A549 (cell line): ENCODE measurements around the gene PRR23A. TPM values are rescaled to one million over a fixed set of nuclear protein-coding genes. Genes with fewer than 3 reads are reported as not detected.
A peak's percentile ranks its signal among the peaks of the same experiment; 100 is the strongest.

Experiments
- ATAC-seq, 2 experiments: fragments of 200-7000 bp in 1 of 2; fragments of >200 bp in 1 of 2; cut with Nextera tagmentation in 1 of 2; cut with Tn5 transposase in 1 of 2; 3 replicates each; pipeline versions ENCODE4 v1.8.0 to v1.9.1; 2018 to 2020; ENCODE audit warnings: mild to moderate bottlenecking in 1 of 2, moderate library complexity in 1 of 2
- CTCF ChIA-PET: fragments of 300-600 bp; sonication (Branson Sonifier 250); formaldehyde crosslinking; extraction: SDS; loops from one replicate; lab custom pipeline; 2021; ENCODE audit warnings: antibody characterized with exemption, inconsistent platforms; lab: Yijun Ruan, JAX
- POLR2A ChIA-PET: fragments of 350-600 bp; formaldehyde crosslinking; extraction: SDS; loops from one replicate; lab custom pipeline; 2021; ENCODE audit warnings: antibody characterized with exemption, inconsistent platforms; lab: Yijun Ruan, JAX
- DNase-seq, 2 experiments: peaks; one replicate each; pipeline versions ENCODE4 v3.0.0 to v3.0.0-alpha.2; 2011 to 2016; ENCODE audit warnings: low read depth in 1 of 2, low spot score in 1 of 2
- FAIRE-seq: peaks from 2 replicates; lab custom pipeline; 2011; peaks lifted over from hg19 to GRCh38; lab: Jason Lieb, UNC
- H3K27ac ChIP-seq, 2 experiments: fragments of >200 bp; sonication (Bioruptor Twin); formaldehyde crosslinking; 3 replicates each; pipeline ENCODE4 v1.5.1; 2016 to 2017
- H3K4me1 ChIP-seq: fragments of >200 bp; sonication (Bioruptor Twin); formaldehyde crosslinking; 3 replicates; pipeline ENCODE4 v1.6.1; 2016
- H3K4me2 ChIP-seq: fragments of >200 bp; sonication (Bioruptor Twin); formaldehyde crosslinking; 3 replicates; pipeline ENCODE4 v1.6.1; 2016
- H3K4me3 ChIP-seq: fragments of >200 bp; sonication (Bioruptor Twin); formaldehyde crosslinking; 3 replicates; pipeline ENCODE4 v1.5.1; 2016
- H3K9me3 ChIP-seq: fragments of >200 bp; sonication (Bioruptor Twin); formaldehyde crosslinking; 3 replicates; pipeline ENCODE4 v1.6.1; 2016
- CBX2 ChIP-seq: fragments of 200-600 bp; sonication (generic); IDR thresholded peaks from 2 replicates; pipeline ENCODE4 v1.6.1; 2016; ENCODE audit warnings: low read depth, mild to moderate bottlenecking, borderline replicate concordance
- CBX8 ChIP-seq: fragments of 200-600 bp; sonication (generic); IDR thresholded peaks from 2 replicates; pipeline ENCODE4 v1.6.1; 2016
- CEBPB ChIP-seq, 2 experiments: fragments of >200 bp in 1 of 2; sonication (Bioruptor Twin) in 1 of 2; formaldehyde crosslinking in 1 of 2; IDR thresholded peaks; 2 replicates each; pipeline ENCODE4 v1.6.1; 2012 to 2016
- CHD4 ChIP-seq: fragments of 200-600 bp; sonication (generic); IDR thresholded peaks from 2 replicates; pipeline ENCODE4 v1.6.1; 2016; ENCODE audit warnings: antibody characterized with exemption, mild to moderate bottlenecking, borderline replicate concordance
- E2F6 ChIP-seq: IDR thresholded peaks from 2 replicates; pipeline ENCODE4 v1.6.1; 2012; ENCODE audit warnings: low read depth, borderline replicate concordance
- EHF ChIP-seq: fragments of 250-450 bp; sonication (Bioruptor Pico); IDR thresholded peaks from 2 replicates; pipeline ENCODE4 v1.5.0; 2020; ENCODE audit warnings: mild to moderate bottlenecking
- EHMT2 ChIP-seq: fragments of 200-600 bp; sonication (generic); IDR thresholded peaks from 2 replicates; pipeline ENCODE4 v1.6.1; 2016; ENCODE audit warnings: antibody characterized with exemption, low read depth, mild to moderate bottlenecking, moderate library complexity
- FOSB ChIP-seq: fragments of 250-450 bp; sonication (Bioruptor Pico); IDR thresholded peaks from 2 replicates; pipeline ENCODE4 v1.5.0; 2020; ENCODE audit warnings: mild to moderate bottlenecking, moderate library complexity
- HDAC2 ChIP-seq: fragments of 200-600 bp; sonication (generic); IDR thresholded peaks from 2 replicates; pipeline ENCODE4 v1.6.1; 2016
- HES2 ChIP-seq: fragments of >200 bp; sonication (Bioruptor Twin); formaldehyde crosslinking; IDR thresholded peaks from 2 replicates; pipeline ENCODE4 v1.6.1; 2016
- HEYL ChIP-seq: fragments of 250-450 bp; sonication (Bioruptor Pico); IDR thresholded peaks from 2 replicates; pipeline ENCODE4 v1.8.0; 2021; ENCODE audit warnings: mild to moderate bottlenecking, moderate library complexity
- HOXA7 ChIP-seq: fragments of 250-450 bp; sonication (Bioruptor Pico); IDR thresholded peaks from 2 replicates; pipeline ENCODE4 v1.5.0; 2020; ENCODE audit warnings: mild to moderate bottlenecking, moderate library complexity
- HOXB5 ChIP-seq: fragments of 250-450 bp; sonication (Bioruptor Pico); IDR thresholded peaks from 2 replicates; pipeline ENCODE4 v1.5.0; 2020; ENCODE audit warnings: mild to moderate bottlenecking, moderate library complexity
- JUN ChIP-seq, 2 experiments: fragments of >200 bp; sonication (Bioruptor Twin); formaldehyde crosslinking; IDR thresholded peaks; 2 replicates in 1 of 2; 3 replicates in 1 of 2; pipeline ENCODE4 v1.6.1; 2016 to 2017
- KDM5A ChIP-seq: fragments of 200-600 bp; sonication (generic); IDR thresholded peaks from 2 replicates; pipeline ENCODE4 v1.6.1; 2016; ENCODE audit warnings: antibody characterized with exemption, mild to moderate bottlenecking
- POLR2AphosphoS2 ChIP-seq: conservative IDR thresholded peaks from 2 replicates; pipeline ENCODE4 v1.6.1; 2012; ENCODE audit warnings: low read length, improper control_type of control experiment, inconsistent platforms
- RAD21 ChIP-seq, 2 experiments: fragments of >200 bp in 1 of 2; sonication (Bioruptor Twin) in 1 of 2; formaldehyde crosslinking in 1 of 2; IDR thresholded peaks in 1 of 2; conservative IDR thresholded peaks in 1 of 2; 2 replicates in 1 of 2; 3 replicates in 1 of 2; pipeline ENCODE4 v1.6.1; 2012 to 2018; ENCODE audit warnings: inconsistent platforms in 1 of 2
- RARB ChIP-seq: fragments of 250-450 bp; sonication (Bioruptor Pico); IDR thresholded peaks from 2 replicates; pipeline ENCODE4 v1.8.0; 2021; ENCODE audit warnings: mild to moderate bottlenecking, moderate library complexity
- RFX5 ChIP-seq: fragments of 450-650 bp; IDR thresholded peaks from 2 replicates; pipeline ENCODE4 v1.7.1; 2014; ENCODE audit warnings: antibody characterized with exemption, mild to moderate bottlenecking, moderate library complexity
- SMC3 ChIP-seq: fragments of >200 bp; sonication (Bioruptor Twin); formaldehyde crosslinking; IDR thresholded peaks from 3 replicates; pipeline ENCODE4 v1.6.1; 2018; ENCODE audit warnings: inconsistent platforms
- SREBF2 ChIP-seq: fragments of 450-650 bp; IDR thresholded peaks from 2 replicates; pipeline ENCODE4 v1.6.1; 2014; ENCODE audit warnings: mild to moderate bottlenecking, moderate library complexity
- ZFP36 ChIP-seq: fragments of 450-650 bp; IDR thresholded peaks from 2 replicates; pipeline ENCODE4 v1.6.1; 2014; ENCODE audit warnings: borderline replicate concordance; ENCODE audit not compliant: partially characterized antibody
- WGBS: methylation state at CpG from one replicate; pipeline ENCODE4 v1.1.6; 2017; ENCODE audit errors: missing lambda C conversion rate; 5-methylcytosine and 5-hydroxymethylcytosine counted together
- polyA plus RNA-seq, 4 experiments: library from polyadenylated mRNA; depleted of rRNA in 3 of 4; stranded (reverse); fragments of >200 nt; fragmentation: RNase III in 1 of 4; extraction: RNeasy Plus Mini Kit Qiagen cat#74134 plus additional on column Dnase treatment in 1 of 4; gene quantifications; 2 replicates in 3 of 4; 3 replicates in 1 of 4; pipeline ENCODE4 v1.2.3, GENCODE V29; 2011 to 2017
- TF ChIP-seq, protein P1 (sequence below): fragments of 450-650 bp; IDR thresholded peaks from 2 replicates; pipeline ENCODE4 v1.6.1; 2014; ENCODE audit warnings: antibody characterized with exemption
- TF ChIP-seq, protein P2 (sequence below): fragments of 150-350 bp; IDR thresholded peaks from 2 replicates; pipeline ENCODE4 v1.6.1; 2014; ENCODE audit warnings: low read depth, mild to moderate bottlenecking, low read length

The PRR23A gene
- polyA plus RNA-seq, 2 of the 4 experiments (the other 2 are of a cell fraction) = not detected

DNA sequence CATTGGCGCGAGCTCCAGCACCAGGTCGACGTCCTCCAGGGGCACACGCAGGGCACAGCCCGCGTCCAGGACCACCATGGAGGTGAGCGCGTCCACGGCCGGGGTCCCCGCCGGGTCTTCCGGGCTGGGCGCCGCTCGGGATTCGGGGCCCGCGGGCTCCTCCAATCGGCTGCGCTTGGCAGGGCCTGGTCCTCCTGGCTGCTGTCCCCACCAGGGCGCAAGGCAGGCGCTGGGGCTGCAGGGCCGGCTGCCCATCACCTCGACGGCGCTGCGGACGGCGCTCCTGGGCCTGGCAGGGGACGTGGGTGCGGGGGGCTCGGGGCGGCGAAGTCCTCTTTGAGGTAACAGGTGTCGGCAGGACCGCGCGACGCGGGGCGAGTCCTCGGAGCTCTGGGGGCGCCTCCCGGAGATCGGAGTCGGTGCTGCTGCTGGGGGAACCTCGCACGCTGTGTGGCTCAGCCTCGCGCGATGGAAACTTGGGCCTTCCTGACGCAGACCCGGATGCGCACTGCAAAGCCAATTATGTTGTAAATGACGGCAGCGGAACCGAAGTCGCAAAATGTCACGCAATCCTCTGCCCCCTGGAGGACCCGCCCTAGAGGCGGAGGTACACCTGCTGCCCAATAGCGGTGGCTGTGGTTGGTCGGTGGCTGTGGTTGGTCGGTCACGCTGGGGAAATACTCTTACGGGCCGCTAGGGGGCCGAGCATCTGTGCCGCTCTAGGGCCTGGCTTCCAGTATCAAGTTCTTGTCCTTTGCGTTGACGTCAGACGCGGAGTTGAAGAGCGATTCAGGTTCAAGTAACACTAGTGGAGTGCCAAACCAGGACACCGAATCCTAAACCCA lies 38.5 kb upstream of the PRR23A start, which contains the start of gene PRR23C:
PRR23C (minus strand) TSS at position 527 of the 845 bp plus-strand sequence; CDS start at position 255, 272 bp downstream.
- POLR2A ChIA-PET = no interaction called here
- TF ChIP-seq, protein P1, sequence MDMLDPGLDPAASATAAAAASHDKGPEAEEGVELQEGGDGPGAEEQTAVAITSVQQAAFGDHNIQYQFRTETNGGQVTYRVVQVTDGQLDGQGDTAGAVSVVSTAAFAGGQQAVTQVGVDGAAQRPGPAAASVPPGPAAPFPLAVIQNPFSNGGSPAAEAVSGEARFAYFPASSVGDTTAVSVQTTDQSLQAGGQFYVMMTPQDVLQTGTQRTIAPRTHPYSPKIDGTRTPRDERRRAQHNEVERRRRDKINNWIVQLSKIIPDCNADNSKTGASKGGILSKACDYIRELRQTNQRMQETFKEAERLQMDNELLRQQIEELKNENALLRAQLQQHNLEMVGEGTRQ = no peak
- no peak for TF ChIP-seq KDM5A
- TF ChIP-seq FOSB (CRISPR knock-in tag) = no peak
- TF ChIP-seq CBX8 = no peak
- no peak for TF ChIP-seq HEYL (CRISPR knock-in tag)
- no peak for TF ChIP-seq SREBF2
- no peak for TF ChIP-seq RARB (CRISPR knock-in tag)
- TF ChIP-seq EHF (CRISPR knock-in tag) = no peak
- no peak for TF ChIP-seq JUN (IDR thresholded peaks at IDR 0.05)
- TF ChIP-seq HOXB5 (CRISPR knock-in tag) = no peak
- no peak for TF ChIP-seq EHMT2
- TF ChIP-seq RFX5 = no peak
- TF ChIP-seq ZFP36 = no peak
- no peak for TF ChIP-seq CHD4
- no peak for TF ChIP-seq POLR2AphosphoS2
- no peak for TF ChIP-seq HDAC2
- TF ChIP-seq CEBPB (IDR thresholded peaks at IDR 0.05) = no peak
- TF ChIP-seq E2F6 = no peak
- TF ChIP-seq, protein P2, sequence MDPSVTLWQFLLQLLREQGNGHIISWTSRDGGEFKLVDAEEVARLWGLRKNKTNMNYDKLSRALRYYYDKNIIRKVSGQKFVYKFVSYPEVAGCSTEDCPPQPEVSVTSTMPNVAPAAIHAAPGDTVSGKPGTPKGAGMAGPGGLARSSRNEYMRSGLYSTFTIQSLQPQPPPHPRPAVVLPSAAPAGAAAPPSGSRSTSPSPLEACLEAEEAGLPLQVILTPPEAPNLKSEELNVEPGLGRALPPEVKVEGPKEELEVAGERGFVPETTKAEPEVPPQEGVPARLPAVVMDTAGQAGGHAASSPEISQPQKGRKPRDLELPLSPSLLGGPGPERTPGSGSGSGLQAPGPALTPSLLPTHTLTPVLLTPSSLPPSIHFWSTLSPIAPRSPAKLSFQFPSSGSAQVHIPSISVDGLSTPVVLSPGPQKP = no peak
- FAIRE-seq = no peak

GRCh38 chr3:139043554-139044365 lies 37.7 kb upstream of the PRR23A start:
- no peak overlapping the region for H3K4me3 ChIP-seq
- H3K9me3 ChIP-seq = no peaks in the 10 kb centered on the region
- peak; percentile 19 to 78; a peak in 3 of 4 replicates for TF ChIP-seq CEBPB (IDR thresholded peaks at IDR 0.05)
- no peak for TF ChIP-seq SMC3
- TF ChIP-seq CBX2 = no peak
- no peak for TF ChIP-seq HES2
- no peak for TF ChIP-seq RAD21 (conservative IDR thresholded peaks at IDR 0.05 in 1 of 2, IDR thresholded peaks at IDR 0.05 in 1 of 2)
- no peak for TF ChIP-seq HOXA7 (CRISPR knock-in tag)
- TF ChIP-seq, protein P2 = no peak
- H3K27ac ChIP-seq = no peak overlapping the region
- no peaks in the 10 kb centered on the region for H3K4me1 ChIP-seq
- no peak overlapping the region for H3K4me2 ChIP-seq
- ChIA-PET POLR2A (no interaction called here), CTCF (no interaction called here)
- 78% methylated on average over 30 of the region's 50 CpGs for WGBS
- no peak for ATAC-seq
- FAIRE-seq = no peak
- no peak for DNase-seq

More for the DNA sequence above, 38.5 kb upstream of the PRR23A start, which contains the start of gene PRR23C:
- Histone ChIP-seq H3K4me2 (no peak within 1 kb of the TSS), H3K4me1 (no peaks in the 10 kb centered on the region), H3K9me3 (no peaks in the 10 kb centered on the region), H3K4me3 (no peak within 1 kb of the TSS), H3K27ac (no peak within 1 kb of the TSS)
- CTCF ChIA-PET = no interaction called here
- ATAC-seq (no peak), DNase-seq (peak in 1 of 2 experiments; percentile 8)
- 93% methylated on average over 36 of the region's 77 CpGs for WGBS
